Measurements from ENCODE around the gene PDHX. TPM values are rescaled to one million over a fixed set of nuclear protein-coding genes. Genes with fewer than 3 reads are reported as not detected.

PDHX gene
- total RNA-seq, 4 donors from 2014 or later, result 22.5 to 41.1 (median 28.6) TPM

- no peak overlapping the region for H3K4me3 ChIP-seq
- DNase-seq, result no peak
- H3K27me3 ChIP-seq, result no peaks in the 10 kb centered on the region
- no peaks in the 10 kb centered on the region for H3K4me1 ChIP-seq
- intact Hi-C loops (cut with DNase I; ENCODE audit: low total_unique reads), result no loop called here
- no peak for TF ChIP-seq POLR2A (IDR thresholded peaks at IDR 0.05)
- no peak for TF ChIP-seq CTCF (IDR thresholded peaks at IDR 0.05)
- H3K27ac ChIP-seq, result no peak overlapping the region
- no peaks in the 10 kb centered on the region for H3K9me3 ChIP-seq
- no peaks in the 10 kb centered on the region for H3K36me3 ChIP-seq
Observed at GRCh38 chr11:34957206-34957605, 40.8 kb downstream of the PDHX start.

- Histone ChIP-seq H3K9me3 (no peaks in the 10 kb centered on the region), H3K27ac (no peak overlapping the region), H3K4me1 (no peaks in the 10 kb centered on the region), H3K36me3 (no peaks in the 10 kb centered on the region), H3K4me3 (no peak overlapping the region), H3K27me3 (no peaks in the 10 kb centered on the region)
- no peak for DNase-seq
- intact Hi-C loops (cut with DNase I; ENCODE audit: low total_unique reads), result no loop called here
- TF ChIP-seq CTCF (IDR thresholded peaks at IDR 0.05) (no peak), POLR2A (IDR thresholded peaks at IDR 0.05) (no peak)
Observed at GRCh38 chr11:34957606-34958005, 41.2 kb downstream of the PDHX start.

GRCh38 chr11:34959770-34960169, 43.4 kb downstream of the PDHX start:
- intact Hi-C loops (cut with DNase I; ENCODE audit: low total_unique reads), result no loop called here
- Histone ChIP-seq H3K27me3 (no peaks in the 10 kb centered on the region), H3K4me3 (no peak overlapping the region), H3K27ac (peak overlapping the region in 1 of 2 donors; percentile 54), H3K9me3 (no peaks in the 10 kb centered on the region), H3K4me1 (no peaks in the 10 kb centered on the region), H3K36me3 (no peaks in the 10 kb centered on the region)
- no peak for TF ChIP-seq POLR2A (IDR thresholded peaks at IDR 0.05)
- TF ChIP-seq CTCF (IDR thresholded peaks at IDR 0.05), result no peak
- no peak for DNase-seq

DNA sequence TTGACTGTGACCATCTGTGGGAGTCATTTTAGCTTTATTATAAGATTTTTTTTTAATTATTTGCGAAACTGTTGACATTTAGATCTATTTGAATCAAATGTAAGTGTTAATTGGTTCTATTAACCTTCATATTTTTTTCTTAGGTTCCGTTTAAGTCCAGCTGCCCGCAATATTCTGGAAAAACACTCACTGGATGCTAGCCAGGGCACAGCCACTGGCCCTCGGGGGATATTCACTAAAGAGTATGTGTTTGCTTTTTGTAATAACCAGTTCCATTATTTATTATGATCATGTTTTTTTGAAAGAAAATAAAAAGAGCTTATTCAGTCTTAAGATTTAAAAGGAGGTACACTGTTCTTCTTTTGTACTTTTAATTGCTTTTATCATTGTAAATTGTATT, 43.9 kb downstream of the PDHX start:
- H3K36me3 ChIP-seq, result no peaks in the 10 kb centered on the region
- no peaks in the 10 kb centered on the region for H3K4me1 ChIP-seq
- intact Hi-C loops (cut with DNase I; ENCODE audit: low total_unique reads), result no loop called here
- H3K27me3 ChIP-seq, result no peaks in the 10 kb centered on the region
- no peaks in the 10 kb centered on the region for H3K9me3 ChIP-seq
- H3K27ac ChIP-seq, result peak overlapping the region; percentile 2 to 54
- DNase-seq, result peak in 1 of 2 donors; percentile 22
- TF ChIP-seq CTCF (IDR thresholded peaks at IDR 0.05), result no peak
- TF ChIP-seq POLR2A (IDR thresholded peaks at IDR 0.05), result no peak
- H3K4me3 ChIP-seq, result no peak overlapping the region

- H3K4me1 ChIP-seq, result no peaks in the 10 kb centered on the region
- intact Hi-C loops (cut with DNase I; ENCODE audit: low total_unique reads), result no loop called here
- DNase-seq, result no peak
- H3K4me3 ChIP-seq, result no peak overlapping the region
- H3K9me3 ChIP-seq, result no peaks in the 10 kb centered on the region
- no peak for TF ChIP-seq CTCF (IDR thresholded peaks at IDR 0.05)
- TF ChIP-seq POLR2A (IDR thresholded peaks at IDR 0.05), result no peak
- H3K36me3 ChIP-seq, result no peaks in the 10 kb centered on the region
- no peaks in the 10 kb centered on the region for H3K27me3 ChIP-seq
- no peak overlapping the region for H3K27ac ChIP-seq
Observed at GRCh38 chr11:34962034-34962433, 45.6 kb downstream of the PDHX start.
